Measurements from ENCODE around the gene EVC.

Gene EVC

DNA sequence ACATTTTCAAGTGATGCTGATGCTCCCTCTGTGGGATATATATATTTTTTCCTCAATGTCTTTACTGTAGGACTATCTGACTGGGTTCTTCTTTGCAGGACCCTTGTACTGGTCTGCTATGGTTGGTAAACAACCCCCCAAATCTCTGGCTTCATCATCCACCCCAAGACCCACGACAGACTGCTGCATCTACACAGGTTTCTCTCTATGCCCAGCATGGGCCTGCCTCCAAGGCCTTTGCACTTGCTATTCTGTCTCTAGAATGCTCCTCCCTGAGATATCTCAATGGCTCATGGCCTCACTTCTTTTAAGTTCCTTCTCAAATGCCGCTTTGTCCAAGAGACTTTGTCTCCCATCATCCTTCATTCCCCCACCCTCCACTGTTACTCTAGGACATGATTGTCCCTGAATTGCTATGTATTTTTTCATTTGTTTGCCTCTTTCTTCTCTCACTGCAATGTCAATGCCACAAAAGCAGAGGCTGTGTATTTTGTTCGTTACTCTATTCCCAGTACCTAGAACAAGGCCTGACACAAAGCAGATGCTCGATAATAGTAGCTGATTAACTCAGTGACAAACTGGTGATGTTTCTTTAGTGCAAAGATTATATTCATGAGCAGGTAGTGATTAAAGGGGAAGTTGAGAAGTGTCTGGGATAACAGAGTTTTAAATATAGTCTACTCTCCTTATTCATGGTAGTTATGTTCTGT lies 6.6 kb downstream of the EVC start:
- TF ChIP-seq, protein P1, sequence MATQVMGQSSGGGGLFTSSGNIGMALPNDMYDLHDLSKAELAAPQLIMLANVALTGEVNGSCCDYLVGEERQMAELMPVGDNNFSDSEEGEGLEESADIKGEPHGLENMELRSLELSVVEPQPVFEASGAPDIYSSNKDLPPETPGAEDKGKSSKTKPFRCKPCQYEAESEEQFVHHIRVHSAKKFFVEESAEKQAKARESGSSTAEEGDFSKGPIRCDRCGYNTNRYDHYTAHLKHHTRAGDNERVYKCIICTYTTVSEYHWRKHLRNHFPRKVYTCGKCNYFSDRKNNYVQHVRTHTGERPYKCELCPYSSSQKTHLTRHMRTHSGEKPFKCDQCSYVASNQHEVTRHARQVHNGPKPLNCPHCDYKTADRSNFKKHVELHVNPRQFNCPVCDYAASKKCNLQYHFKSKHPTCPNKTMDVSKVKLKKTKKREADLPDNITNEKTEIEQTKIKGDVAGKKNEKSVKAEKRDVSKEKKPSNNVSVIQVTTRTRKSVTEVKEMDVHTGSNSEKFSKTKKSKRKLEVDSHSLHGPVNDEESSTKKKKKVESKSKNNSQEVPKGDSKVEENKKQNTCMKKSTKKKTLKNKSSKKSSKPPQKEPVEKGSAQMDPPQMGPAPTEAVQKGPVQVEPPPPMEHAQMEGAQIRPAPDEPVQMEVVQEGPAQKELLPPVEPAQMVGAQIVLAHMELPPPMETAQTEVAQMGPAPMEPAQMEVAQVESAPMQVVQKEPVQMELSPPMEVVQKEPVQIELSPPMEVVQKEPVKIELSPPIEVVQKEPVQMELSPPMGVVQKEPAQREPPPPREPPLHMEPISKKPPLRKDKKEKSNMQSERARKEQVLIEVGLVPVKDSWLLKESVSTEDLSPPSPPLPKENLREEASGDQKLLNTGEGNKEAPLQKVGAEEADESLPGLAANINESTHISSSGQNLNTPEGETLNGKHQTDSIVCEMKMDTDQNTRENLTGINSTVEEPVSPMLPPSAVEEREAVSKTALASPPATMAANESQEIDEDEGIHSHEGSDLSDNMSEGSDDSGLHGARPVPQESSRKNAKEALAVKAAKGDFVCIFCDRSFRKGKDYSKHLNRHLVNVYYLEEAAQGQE (IDR thresholded peaks at IDR 0.05; ENCODE audit: insufficient read depth in 1 of 2, low read depth in 2 of 2, low read length in 2 of 2), result no peak
- TF ChIP-seq POLR2AphosphoS5 (IDR thresholded peaks at IDR 0.05; ENCODE audit: low read depth, low read length) (no peak), SIN3A (IDR thresholded peaks at IDR 0.05; ENCODE audit: borderline replicate concordance, insufficient read depth, low read length) (no peak), FOXP2 (optimal IDR thresholded peaks at IDR 0.05; ENCODE audit: borderline replicate concordance, extremely low read depth, extremely low read length, insufficient read depth) (no peak), TAF1 (IDR thresholded peaks at IDR 0.05; ENCODE audit: borderline replicate concordance, insufficient read depth, low read length) (no peak)

DNA sequence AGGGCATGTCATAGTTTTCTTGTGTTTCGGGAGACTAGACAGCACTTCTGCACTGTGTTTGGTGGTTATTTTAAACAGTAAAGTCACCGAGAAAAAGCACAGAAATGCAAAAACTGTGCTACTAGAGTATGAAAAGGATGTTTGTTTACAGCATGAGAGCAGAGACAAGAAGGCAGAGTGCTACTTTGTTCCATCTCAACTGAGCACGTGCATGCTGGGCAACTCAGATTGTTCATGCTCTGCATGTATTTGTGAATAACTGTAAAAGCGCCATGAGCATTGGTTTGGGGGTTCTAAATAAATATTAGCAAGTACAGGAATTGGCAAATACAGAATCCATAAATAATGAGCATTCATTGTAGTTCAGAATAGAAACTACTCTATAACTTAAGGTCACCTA lies 7.4 kb downstream of the EVC start:
- TF ChIP-seq FOXP2 (optimal IDR thresholded peaks at IDR 0.05; ENCODE audit: borderline replicate concordance, extremely low read depth, extremely low read length, insufficient read depth), result no peak
- TF ChIP-seq, protein P1 (IDR thresholded peaks at IDR 0.05; ENCODE audit: insufficient read depth in 1 of 2, low read depth in 2 of 2, low read length in 2 of 2), result no peak
- no peak for TF ChIP-seq POLR2AphosphoS5 (IDR thresholded peaks at IDR 0.05; ENCODE audit: low read depth, low read length)
- no peak for TF ChIP-seq TAF1 (IDR thresholded peaks at IDR 0.05; ENCODE audit: borderline replicate concordance, insufficient read depth, low read length)
- no peak for TF ChIP-seq SIN3A (IDR thresholded peaks at IDR 0.05; ENCODE audit: borderline replicate concordance, insufficient read depth, low read length)

DNA sequence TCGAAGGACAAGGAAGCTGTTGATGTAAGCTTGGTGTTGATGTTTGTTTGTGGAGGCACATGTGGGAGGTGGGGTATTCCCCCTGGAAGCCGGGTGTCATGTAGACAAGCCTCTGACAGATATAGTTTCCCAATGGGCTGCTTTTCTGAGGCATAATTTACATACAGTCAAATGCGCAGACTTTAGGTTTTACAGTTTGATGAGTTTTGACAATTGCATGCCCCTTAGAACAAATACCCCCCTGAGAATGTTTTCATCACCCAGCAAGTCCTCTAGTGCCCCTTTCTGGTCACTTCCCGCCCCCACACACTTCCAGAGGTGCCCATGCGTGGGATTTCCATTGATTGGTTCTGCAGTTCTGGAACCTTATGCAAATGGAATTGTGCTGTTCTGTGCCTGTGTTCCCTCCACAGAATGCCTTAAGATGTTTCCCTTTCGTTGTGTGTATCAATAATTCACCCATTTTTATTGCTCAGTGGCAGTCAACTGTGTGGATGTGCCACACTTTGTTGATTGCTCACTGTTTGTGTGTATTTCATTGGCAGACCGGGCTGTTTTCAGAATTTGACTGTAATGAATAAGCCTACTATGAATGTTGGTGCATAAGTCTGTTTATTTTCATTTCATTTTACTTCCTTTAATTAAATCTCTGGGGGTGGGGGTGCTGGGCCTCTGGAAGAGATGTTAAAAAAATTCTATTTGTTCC lies 8.5 kb downstream of the EVC start:
- TF ChIP-seq POLR2AphosphoS5 (IDR thresholded peaks at IDR 0.05; ENCODE audit: low read depth, low read length), result no peak
- no peak for TF ChIP-seq SIN3A (IDR thresholded peaks at IDR 0.05; ENCODE audit: borderline replicate concordance, insufficient read depth, low read length)
- no peak for TF ChIP-seq TAF1 (IDR thresholded peaks at IDR 0.05; ENCODE audit: borderline replicate concordance, insufficient read depth, low read length)
- TF ChIP-seq, protein P1 (IDR thresholded peaks at IDR 0.05; ENCODE audit: insufficient read depth in 1 of 2, low read depth in 2 of 2, low read length in 2 of 2), result no peak
- no peak for TF ChIP-seq FOXP2 (optimal IDR thresholded peaks at IDR 0.05; ENCODE audit: borderline replicate concordance, extremely low read depth, extremely low read length, insufficient read depth)

DNA sequence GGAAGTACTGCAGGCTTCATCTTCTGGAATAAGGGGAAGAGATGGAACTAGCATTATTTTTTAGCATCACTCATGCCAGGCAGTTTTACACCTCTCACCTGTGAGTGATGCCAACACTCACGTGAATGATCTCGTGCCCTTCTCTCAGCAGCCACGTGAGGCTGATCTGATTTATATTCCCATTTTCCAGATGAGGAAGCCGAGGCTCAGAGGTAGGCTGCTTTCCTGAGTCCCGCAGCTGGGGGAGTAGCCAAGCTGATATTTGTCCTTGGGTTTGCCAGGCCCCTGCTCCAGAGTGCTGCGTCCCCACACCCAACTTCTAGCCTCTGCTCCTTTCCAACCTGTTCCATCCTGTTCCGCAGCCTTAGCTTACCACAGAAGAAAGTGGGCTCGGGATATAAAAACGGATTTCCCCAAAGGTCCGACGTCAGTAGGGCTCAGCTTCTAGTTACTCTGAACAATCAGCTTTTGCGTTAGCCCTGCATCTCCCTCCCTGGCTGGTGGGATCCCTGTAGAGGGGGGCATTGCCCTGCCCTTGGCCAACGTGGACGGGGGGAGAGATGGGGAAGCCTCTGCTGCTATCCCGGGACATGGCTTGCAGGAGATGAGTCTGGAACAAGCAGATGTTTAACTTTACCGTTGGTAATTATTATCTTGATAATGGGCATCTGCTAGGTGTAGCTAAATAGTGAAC lies 9.3 kb downstream of the EVC start:
- TF ChIP-seq FOXP2 (optimal IDR thresholded peaks at IDR 0.05; ENCODE audit: borderline replicate concordance, extremely low read depth, extremely low read length, insufficient read depth) (no peak), POLR2AphosphoS5 (IDR thresholded peaks at IDR 0.05; ENCODE audit: low read depth, low read length) (no peak), SIN3A (IDR thresholded peaks at IDR 0.05; ENCODE audit: borderline replicate concordance, insufficient read depth, low read length) (no peak), TAF1 (IDR thresholded peaks at IDR 0.05; ENCODE audit: borderline replicate concordance, insufficient read depth, low read length) (no peak)
- TF ChIP-seq, protein P1 (IDR thresholded peaks at IDR 0.05; ENCODE audit: insufficient read depth in 1 of 2, low read depth in 2 of 2, low read length in 2 of 2), result no peak
